ENCODE results near the gene PCDH19.

Gene PCDH19

GRCh38 chrX:100395781-100396180, 14.3 kb downstream of the PCDH19 start:
- DNase-seq: no peak

GRCh38 chrX:100381619-100382018, 28.5 kb downstream of the PCDH19 start:
- no peak for DNase-seq

GRCh38 chrX:100379388-100379986, 30.6 kb downstream of the PCDH19 start:
- DNase-seq: no peak

GRCh38 chrX:100377826-100378225, 32.2 kb downstream of the PCDH19 start:
- no peak for DNase-seq

- DNase-seq: no peak
Observed at GRCh38 chrX:100376576-100376975, 33.5 kb downstream of the PCDH19 start.

GRCh38 chrX:100373673-100374072, 36.4 kb downstream of the PCDH19 start:
- DNase-seq: no peak

- DNase-seq: no peak
Observed at GRCh38 chrX:100368167-100368566, 41.9 kb downstream of the PCDH19 start.

- no peak for DNase-seq
Observed at GRCh38 chrX:100363896-100364295, 46.2 kb downstream of the PCDH19 start.

- no peak for DNase-seq
Observed at GRCh38 chrX:100358766-100359165, 51.3 kb downstream of the PCDH19 start.

GRCh38 chrX:100356351-100356896, 53.6 kb downstream of the PCDH19 start:
- DNase-seq: no peak

- no peak for DNase-seq
Observed at GRCh38 chrX:100355680-100356079, 54.4 kb downstream of the PCDH19 start.

GRCh38 chrX:100353326-100353725, 56.7 kb downstream of the PCDH19 start:
- no peak for DNase-seq

GRCh38 chrX:100350704-100351489, 59.2 kb downstream of the PCDH19 start:
- no peak for DNase-seq

GRCh38 chrX:100349391-100349790, 60.7 kb downstream of the PCDH19 start:
- no peak for DNase-seq

- DNase-seq: no peak
Observed at GRCh38 chrX:100341142-100341510, 68.9 kb downstream of the PCDH19 start.

GRCh38 chrX:100340491-100341141, 69.5 kb downstream of the PCDH19 start:
- DNase-seq: no peak

GRCh38 chrX:100328351-100328750, 81.7 kb downstream of the PCDH19 start:
- DNase-seq: no peak

- DNase-seq: no peak
Observed at GRCh38 chrX:100319716-100320115, 90.4 kb downstream of the PCDH19 start.

- no peak for DNase-seq
Observed at GRCh38 chrX:100316987-100317386, 93.1 kb downstream of the PCDH19 start.

GRCh38 chrX:100315566-100315965, 94.5 kb downstream of the PCDH19 start:
- DNase-seq: no peak

- no peak for DNase-seq
Observed at GRCh38 chrX:100299559-100299958, 110.5 kb downstream of the PCDH19 start.

GRCh38 chrX:100297728-100298127, 112.3 kb downstream of the PCDH19 start:
- DNase-seq: no peak

GRCh38 chrX:100296183-100296753, 113.8 kb downstream of the PCDH19 start:
- no peak for DNase-seq

- no peak for DNase-seq
Observed at GRCh38 chrX:100294965-100295364, 115.1 kb downstream of the PCDH19 start.

Measured in hematopoietic multipotent progenitor cell treated with erythropoietin and hydrocortisone succinate and interleukin-3 and kit ligand, for 8 days (in vitro differentiated cells).